Liver (tissue), 9 donors: ENCODE measurements around the gene PPDPF. TPM values are rescaled to one million over a fixed set of nuclear protein-coding genes. Genes with fewer than 3 reads are reported as not detected.

ENCODE experiments used
- DNase-seq: peaks from one replicate; pipeline ENCODE4 v3.0.0-alpha.2; 2017; ENCODE audit warnings: low spot score
- H3K27ac ChIP-seq, 2 donors: one replicate each; pipeline ENCODE4 v1.7.0; 2013; ENCODE audit warnings: inconsistent platforms in 2 of 2, low read length in 2 of 2, control low read depth in 1 of 2, low read depth in 1 of 2, mild to moderate bottlenecking in 1 of 2
- H3K27me3 ChIP-seq, 4 donors: one replicate each; pipeline versions ENCODE4 v1.6.1 to v1.7.0; 2013; ENCODE audit warnings: low read length in 3 of 4, inconsistent platforms in 1 of 4, mild to moderate bottlenecking in 1 of 4, moderate library complexity in 1 of 4; ENCODE audit not compliant: control insufficient read depth in 4 of 4, insufficient read depth in 4 of 4
- H3K36me3 ChIP-seq, 4 donors: one replicate each; pipeline versions ENCODE4 v1.6.1 to v1.7.0; 2013; ENCODE audit warnings: low read length in 3 of 4, mild to moderate bottlenecking in 3 of 4, low read depth in 1 of 4, moderate library complexity in 1 of 4; ENCODE audit not compliant: control insufficient read depth in 4 of 4, insufficient read depth in 3 of 4
- H3K4me1 ChIP-seq, 4 donors: one replicate each; pipeline versions ENCODE4 v1.6.1 to v1.7.0; 2013; ENCODE audit warnings: low read length in 3 of 4, mild to moderate bottlenecking in 3 of 4, moderate library complexity in 1 of 4; ENCODE audit not compliant: control insufficient read depth in 4 of 4, insufficient read depth in 4 of 4
- H3K4me3 ChIP-seq, 3 donors: one replicate each; pipeline versions ENCODE4 v1.6.1 to v1.7.0; 2013; ENCODE audit warnings: low read length in 3 of 3, control low read depth in 1 of 3, low read depth in 1 of 3, mild to moderate bottlenecking in 1 of 3
- H3K9ac ChIP-seq, 2 donors: one replicate each; pipeline ENCODE4 v1.7.0; 2013; ENCODE audit warnings: low read length in 2 of 2, mild to moderate bottlenecking in 2 of 2, moderate library complexity in 2 of 2, control low read depth in 1 of 2, low read depth in 1 of 2
- H3K9me3 ChIP-seq, 4 donors: one replicate each; pipeline versions ENCODE4 v1.6.1 to v1.7.0; 2013; ENCODE audit warnings: low read length in 3 of 4; ENCODE audit not compliant: control insufficient read depth in 4 of 4
- ATF3 ChIP-seq: IDR thresholded peaks from 2 replicates; pipeline ENCODE4 v1.6.1; 2016; ENCODE audit warnings: antibody characterized with exemption
- CTCF ChIP-seq: fragments of 150-350 bp; IDR thresholded peaks from 2 replicates; pipeline ENCODE4 v1.5.1; 2017; ENCODE audit warnings: improper control_type of control experiment, low read depth, low read length; ENCODE audit not compliant: missing input control
- EGR1 ChIP-seq, 2 donors: IDR thresholded peaks; 2 replicates each; pipeline ENCODE4 v1.6.1; 2016 to 2018; ENCODE audit warnings: antibody characterized with exemption in 2 of 2, low read depth in 2 of 2
- FOXA1 ChIP-seq: IDR thresholded peaks from 2 replicates; pipeline ENCODE4 v1.6.1; 2016; ENCODE audit warnings: antibody characterized with exemption
- FOXA2 ChIP-seq: IDR thresholded peaks from 2 replicates; pipeline ENCODE4 v1.6.1; 2016; ENCODE audit warnings: antibody characterized with exemption
- GABPA ChIP-seq, 2 donors: IDR thresholded peaks in 1 of 2; conservative IDR thresholded peaks in 1 of 2; 2 replicates each; pipeline ENCODE4 v1.6.1; 2016; ENCODE audit warnings: antibody characterized with exemption in 2 of 2, mild to moderate bottlenecking in 1 of 2, moderate library complexity in 1 of 2
- HNF4A ChIP-seq, 2 donors: conservative IDR thresholded peaks; 2 replicates each; pipeline ENCODE4 v1.6.1; 2016; ENCODE audit warnings: antibody characterized with exemption in 2 of 2, mild to moderate bottlenecking in 2 of 2
- HNF4G ChIP-seq: IDR thresholded peaks from 2 replicates; pipeline ENCODE4 v1.6.1; 2016; ENCODE audit warnings: antibody characterized with exemption
- JUND ChIP-seq, 2 donors: IDR thresholded peaks; 2 replicates each; pipeline ENCODE4 v1.6.1; 2016; ENCODE audit warnings: antibody characterized with exemption in 2 of 2
- NR2F2 ChIP-seq: IDR thresholded peaks from 2 replicates; pipeline ENCODE4 v1.6.1; 2016; ENCODE audit warnings: antibody characterized with exemption
- RAD21 ChIP-seq, 2 donors: IDR thresholded peaks; 2 replicates each; pipeline ENCODE4 v1.6.1; 2016; ENCODE audit warnings: antibody characterized with exemption in 2 of 2, mild to moderate bottlenecking in 2 of 2
- REST ChIP-seq: IDR thresholded peaks from 2 replicates; pipeline ENCODE4 v1.6.1; 2016; ENCODE audit warnings: antibody characterized with exemption, mild to moderate bottlenecking
- RXRA ChIP-seq, 2 donors: IDR thresholded peaks; 2 replicates each; pipeline ENCODE4 v1.6.1; 2017 to 2018; ENCODE audit warnings: antibody characterized with exemption in 2 of 2, mild to moderate bottlenecking in 1 of 2
- SP1 ChIP-seq: IDR thresholded peaks from 2 replicates; pipeline ENCODE4 v1.6.1; 2018; ENCODE audit warnings: antibody characterized with exemption, mild to moderate bottlenecking
- TAF1 ChIP-seq: conservative IDR thresholded peaks from 2 replicates; pipeline ENCODE4 v1.6.1; 2016; ENCODE audit warnings: antibody characterized with exemption, mild to moderate bottlenecking
- YY1 ChIP-seq: IDR thresholded peaks from 2 replicates; pipeline ENCODE4 v1.6.1; 2016; ENCODE audit warnings: antibody characterized with exemption, mild to moderate bottlenecking
- WGBS: extraction: QIAGEN DNeasy Blood & Tissue Kit; methylation state at CpG from one replicate; pipeline ENCODE4 v1.1.7; 2013; 5-methylcytosine and 5-hydroxymethylcytosine counted together
- polyA plus RNA-seq, 2 donors: library from polyadenylated mRNA; stranded (reverse) in 1 of 2; unstranded in 1 of 2; fragments of 200-250 nt in 1 of 2; fragments of >200 nt in 1 of 2; fragmentation: Nextera tagmentation in 1 of 2; extraction: Ambion mirVana in 1 of 2; gene quantifications; one replicate each; pipeline versions ENCODE4 v1.2.1 to v1.2.3, GENCODE V29; 2013 to 2015
- total RNA-seq, 2 donors: library from RNA; depleted of rRNA; stranded (reverse); fragments of >200 nt; gene quantifications; one replicate each; pipeline ENCODE4 v1.2.3, GENCODE V29; 2014
- TF ChIP-seq, protein P1 (sequence below): IDR thresholded peaks from 2 replicates; pipeline ENCODE4 v1.6.1; 2016; ENCODE audit warnings: antibody characterized with exemption
- TF ChIP-seq, protein P2 (sequence below): IDR thresholded peaks from 2 replicates; pipeline ENCODE4 v1.6.1; 2016; ENCODE audit warnings: antibody characterized with exemption
- donor health status: healthy.
- donor health status: healthy.
- donor health status: healthy.
- donor health status: healthy.
- donor health status: healthy.

PPDPF gene
- total and polyA plus RNA-seq, 4 donors = 8.3 to 196 (median 25.3) TPM

GRCh38 chr20:63493563-63494020, 27.0 kb upstream of the PPDPF start:
- 61% methylated on average over 13 of the region's 13 CpGs for WGBS
- TF ChIP-seq YY1 = no peak
- TF ChIP-seq CTCF = no peak
- TF ChIP-seq, protein P1, sequence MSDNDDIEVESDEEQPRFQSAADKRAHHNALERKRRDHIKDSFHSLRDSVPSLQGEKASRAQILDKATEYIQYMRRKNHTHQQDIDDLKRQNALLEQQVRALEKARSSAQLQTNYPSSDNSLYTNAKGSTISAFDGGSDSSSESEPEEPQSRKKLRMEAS = no peak
- TF ChIP-seq FOXA2 = no peak
- no peak for TF ChIP-seq RAD21 (IDR thresholded peaks at IDR 0.05)
- no peak for TF ChIP-seq HNF4A (conservative IDR thresholded peaks at IDR 0.05)
- TF ChIP-seq FOXA1 = no peak
- no peak for TF ChIP-seq GABPA (IDR thresholded peaks at IDR 0.05 in 1 of 2, conservative IDR thresholded peaks at IDR 0.05 in 1 of 2)
- TF ChIP-seq HNF4G = no peak
- TF ChIP-seq TAF1 = no peak
- no peak for TF ChIP-seq ATF3
- peaks cover 0 to 5% (median 3%) of the 10 kb centered on the region in 4 donors for H3K27me3 ChIP-seq
- no peak for DNase-seq
- no peak overlapping the region for H3K27ac ChIP-seq
- no peak overlapping the region for H3K4me3 ChIP-seq
- no peaks in the 10 kb centered on the region for H3K9me3 ChIP-seq
- no peak overlapping the region for H3K9ac ChIP-seq
- H3K36me3 ChIP-seq = no peaks in the 10 kb centered on the region
- peaks cover 0 to 12% (median 6%) of the 10 kb centered on the region in 4 donors for H3K4me1 ChIP-seq

GRCh38 chr20:63494084-63494419, 26.5 kb upstream of the PPDPF start:
- H3K27me3 ChIP-seq = peaks cover 0 to 4% (median under 1%) of the 10 kb centered on the region in 4 donors
- no peak for DNase-seq
- WGBS = 82% methylated on average over 7 of the region's 7 CpGs
- H3K4me3 ChIP-seq = no peak overlapping the region
- H3K9me3 ChIP-seq = no peaks in the 10 kb centered on the region
- H3K27ac ChIP-seq = no peak overlapping the region
- peaks cover 3 to 12% (median 6%) of the 10 kb centered on the region in 4 donors for H3K4me1 ChIP-seq
- no peaks in the 10 kb centered on the region for H3K36me3 ChIP-seq
- TF ChIP-seq RXRA (IDR thresholded peaks at IDR 0.05) (no peak), HNF4A (conservative IDR thresholded peaks at IDR 0.05) (no peak), JUND (IDR thresholded peaks at IDR 0.05) (no peak), GABPA (IDR thresholded peaks at IDR 0.05 in 1 of 2, conservative IDR thresholded peaks at IDR 0.05 in 1 of 2) (no peak), TAF1 (no peak), CTCF (no peak), YY1 (no peak), REST (no peak), NR2F2 (no peak), RAD21 (IDR thresholded peaks at IDR 0.05) (no peak), FOXA2 (no peak), ATF3 (no peak), SP1 (no peak), FOXA1 (no peak), EGR1 (IDR thresholded peaks at IDR 0.05; ENCODE audit: low read depth in 2 of 2) (no peak)
- TF ChIP-seq, protein P1 = no peak
- TF ChIP-seq, protein P2, sequence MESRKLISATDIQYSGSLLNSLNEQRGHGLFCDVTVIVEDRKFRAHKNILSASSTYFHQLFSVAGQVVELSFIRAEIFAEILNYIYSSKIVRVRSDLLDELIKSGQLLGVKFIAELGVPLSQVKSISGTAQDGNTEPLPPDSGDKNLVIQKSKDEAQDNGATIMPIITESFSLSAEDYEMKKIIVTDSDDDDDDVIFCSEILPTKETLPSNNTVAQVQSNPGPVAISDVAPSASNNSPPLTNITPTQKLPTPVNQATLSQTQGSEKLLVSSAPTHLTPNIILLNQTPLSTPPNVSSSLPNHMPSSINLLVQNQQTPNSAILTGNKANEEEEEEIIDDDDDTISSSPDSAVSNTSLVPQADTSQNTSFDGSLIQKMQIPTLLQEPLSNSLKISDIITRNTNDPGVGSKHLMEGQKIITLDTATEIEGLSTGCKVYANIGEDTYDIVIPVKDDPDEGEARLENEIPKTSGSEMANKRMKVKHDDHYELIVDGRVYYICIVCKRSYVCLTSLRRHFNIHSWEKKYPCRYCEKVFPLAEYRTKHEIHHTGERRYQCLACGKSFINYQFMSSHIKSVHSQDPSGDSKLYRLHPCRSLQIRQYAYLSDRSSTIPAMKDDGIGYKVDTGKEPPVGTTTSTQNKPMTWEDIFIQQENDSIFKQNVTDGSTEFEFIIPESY = no peak
- no peak overlapping the region for H3K9ac ChIP-seq
